ENCODE data around the gene XRN2. TPM values are rescaled to one million over a fixed set of nuclear protein-coding genes. Genes with fewer than 3 reads are reported as not detected.

The XRN2 gene
- total RNA-seq, 2 donors from 2014 or later, result 37.5 to 40.8 TPM

GRCh38 chr20:21273755-21274386 is 29.3 kb upstream of the XRN2 start:
- no peaks in the 10 kb centered on the region for H3K36me3 ChIP-seq
- H3K27me3 ChIP-seq, result no peaks in the 10 kb centered on the region
- H3K4me1 ChIP-seq, result no peaks in the 10 kb centered on the region
- no peak overlapping the region for H3K4me3 ChIP-seq
- DNase-seq (ENCODE audit: low spot score), result no peak
- H3K27ac ChIP-seq, result no peak overlapping the region
- TF ChIP-seq CTCF (IDR thresholded peaks at IDR 0.05), result no peak
- H3K9me3 ChIP-seq, result no peaks in the 10 kb centered on the region

GRCh38 chr20:21278829-21279228 is 24.3 kb upstream of the XRN2 start:
- no peaks in the 10 kb centered on the region for H3K4me1 ChIP-seq
- no peaks in the 10 kb centered on the region for H3K36me3 ChIP-seq
- H3K27ac ChIP-seq, result no peak overlapping the region
- H3K9me3 ChIP-seq, result no peaks in the 10 kb centered on the region
- no peaks in the 10 kb centered on the region for H3K27me3 ChIP-seq
- no peak for TF ChIP-seq CTCF (IDR thresholded peaks at IDR 0.05)
- H3K4me3 ChIP-seq, result no peak overlapping the region
- DNase-seq (ENCODE audit: low spot score), result no peak

GRCh38 chr20:21279706-21280521 is 23.2 kb upstream of the XRN2 start:
- no peak for TF ChIP-seq CTCF (IDR thresholded peaks at IDR 0.05)
- no peak overlapping the region for H3K27ac ChIP-seq

GRCh38 chr20:21280522-21281016 is 22.6 kb upstream of the XRN2 start:
- Histone ChIP-seq H3K36me3 (no peaks in the 10 kb centered on the region), H3K4me1 (no peaks in the 10 kb centered on the region), H3K27ac (no peak overlapping the region), H3K27me3 (no peaks in the 10 kb centered on the region), H3K4me3 (no peak overlapping the region), H3K9me3 (no peaks in the 10 kb centered on the region)
- TF ChIP-seq CTCF (IDR thresholded peaks at IDR 0.05), result no peak
- DNase-seq (ENCODE audit: low spot score), result no peak

More at GRCh38 chr20:21279706-21280521, 23.2 kb upstream of the XRN2 start:
- no peak for DNase-seq (ENCODE audit: low spot score)
- Histone ChIP-seq H3K4me3 (no peak overlapping the region), H3K4me1 (no peaks in the 10 kb centered on the region), H3K9me3 (no peaks in the 10 kb centered on the region), H3K36me3 (no peaks in the 10 kb centered on the region), H3K27me3 (no peaks in the 10 kb centered on the region)

GRCh38 chr20:21286775-21287174 is 16.4 kb upstream of the XRN2 start:
- H3K27me3 ChIP-seq, result no peaks in the 10 kb centered on the region
- H3K4me1 ChIP-seq, result no peaks in the 10 kb centered on the region
- DNase-seq (ENCODE audit: low spot score), result no peak
- no peaks in the 10 kb centered on the region for H3K36me3 ChIP-seq
- no peak overlapping the region for H3K4me3 ChIP-seq
- TF ChIP-seq CTCF (IDR thresholded peaks at IDR 0.05), result no peak
- H3K27ac ChIP-seq, result no peak overlapping the region
- peaks cover 0 to 4% of the 10 kb centered on the region in 2 donors for H3K9me3 ChIP-seq

Measured in right atrium auricular region (tissue), 2 donors.